ENCODE data around the gene PARD3B.

DNA sequence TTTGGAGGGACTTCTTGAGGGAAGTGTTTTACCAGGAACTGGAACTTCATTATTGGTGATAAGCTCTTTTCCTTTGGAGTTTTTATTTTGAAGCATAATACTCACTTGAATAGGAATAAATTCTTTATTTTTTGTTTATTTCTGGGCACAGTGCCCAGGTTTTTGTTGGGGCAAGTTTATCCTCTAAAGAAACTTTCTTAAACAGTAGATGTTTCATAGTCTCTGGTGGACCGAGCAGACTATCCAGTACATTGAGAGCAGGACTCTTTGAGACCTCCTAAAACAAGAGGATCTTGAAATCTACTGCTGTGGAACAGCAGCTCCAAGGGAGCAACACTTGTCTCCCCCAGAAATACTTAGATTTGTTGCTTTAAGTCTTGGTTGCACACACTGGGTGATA, 109.4 kb downstream of the PARD3B start:
- TF ChIP-seq, protein P1, sequence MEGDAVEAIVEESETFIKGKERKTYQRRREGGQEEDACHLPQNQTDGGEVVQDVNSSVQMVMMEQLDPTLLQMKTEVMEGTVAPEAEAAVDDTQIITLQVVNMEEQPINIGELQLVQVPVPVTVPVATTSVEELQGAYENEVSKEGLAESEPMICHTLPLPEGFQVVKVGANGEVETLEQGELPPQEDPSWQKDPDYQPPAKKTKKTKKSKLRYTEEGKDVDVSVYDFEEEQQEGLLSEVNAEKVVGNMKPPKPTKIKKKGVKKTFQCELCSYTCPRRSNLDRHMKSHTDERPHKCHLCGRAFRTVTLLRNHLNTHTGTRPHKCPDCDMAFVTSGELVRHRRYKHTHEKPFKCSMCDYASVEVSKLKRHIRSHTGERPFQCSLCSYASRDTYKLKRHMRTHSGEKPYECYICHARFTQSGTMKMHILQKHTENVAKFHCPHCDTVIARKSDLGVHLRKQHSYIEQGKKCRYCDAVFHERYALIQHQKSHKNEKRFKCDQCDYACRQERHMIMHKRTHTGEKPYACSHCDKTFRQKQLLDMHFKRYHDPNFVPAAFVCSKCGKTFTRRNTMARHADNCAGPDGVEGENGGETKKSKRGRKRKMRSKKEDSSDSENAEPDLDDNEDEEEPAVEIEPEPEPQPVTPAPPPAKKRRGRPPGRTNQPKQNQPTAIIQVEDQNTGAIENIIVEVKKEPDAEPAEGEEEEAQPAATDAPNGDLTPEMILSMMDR (IDR thresholded peaks at IDR 0.05) = no peak
- no peak for TF ChIP-seq POLR2A (IDR thresholded peaks at IDR 0.05)
